ENCODE data around the gene AXIN1. TPM values are rescaled to one million over a fixed set of nuclear protein-coding genes. Genes with fewer than 3 reads are reported as not detected.

The AXIN1 gene
- polyA plus RNA-seq, 2 of the 4 experiments (the other 2 are of a cell fraction): 8.7 to 19.3 TPM

DNA sequence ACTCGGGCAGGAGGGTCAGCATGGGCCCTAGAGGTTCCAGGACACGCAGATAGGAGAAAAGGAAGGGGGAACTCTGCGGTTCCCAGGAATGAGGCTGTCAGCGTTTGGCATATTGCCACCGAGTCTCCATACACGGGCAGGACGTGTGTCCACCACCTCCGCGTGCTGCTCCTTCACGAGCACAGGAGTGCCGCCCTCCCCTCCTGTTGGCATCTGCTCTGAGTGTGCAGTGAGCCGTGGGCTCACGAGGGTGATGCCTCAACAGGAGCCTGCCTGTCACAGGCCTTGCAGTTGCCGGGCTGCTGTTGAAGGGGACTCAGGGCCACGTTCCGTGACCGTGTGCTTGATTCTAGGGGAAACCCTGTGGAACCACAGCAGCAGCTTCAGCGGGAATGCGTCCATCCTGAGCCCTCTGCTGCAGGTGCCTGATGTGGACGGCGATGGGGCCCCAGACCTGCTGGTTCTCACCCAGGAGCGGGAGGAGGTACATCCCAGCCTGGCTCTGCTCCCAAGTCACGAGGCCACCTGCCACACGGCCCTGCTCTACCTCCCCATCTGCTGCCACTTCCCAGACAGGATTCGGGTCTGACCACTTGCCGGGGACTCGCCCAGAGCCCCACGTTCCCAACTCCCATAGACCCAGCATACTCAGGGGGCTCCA, 91.4 kb downstream of the AXIN1 start:
- CTCF ChIA-PET: no interaction called here
- no peak for DNase-seq (ENCODE audit: low read depth in 1 of 2, low spot score in 1 of 2)
- 85% methylated on average over 28 of the region's 28 CpGs for WGBS (ENCODE audit: missing lambda C conversion rate)

GRCh38 chr16:260326-260725, 92.2 kb downstream of the AXIN1 start:
- ATAC-seq (no peak), FAIRE-seq (no peak), DNase-seq (ENCODE audit: low read depth in 1 of 2, low spot score in 1 of 2) (no peak)
- H3K4me1 ChIP-seq: no peaks in the 10 kb centered on the region
- no peak for TF ChIP-seq GATA3 (IDR thresholded peaks at IDR 0.05; ENCODE audit: borderline replicate concordance)
- no peak for TF ChIP-seq HOXB13 (CRISPR knock-in tag; IDR thresholded peaks at IDR 0.05; ENCODE audit: low read depth)
- no peak for TF ChIP-seq CHD2 (IDR thresholded peaks at IDR 0.05; ENCODE audit: low read length, partially characterized antibody)
- TF ChIP-seq JUNB (IDR thresholded peaks at IDR 0.05): no peak
- TF ChIP-seq CBX2 (IDR thresholded peaks at IDR 0.05; ENCODE audit: borderline replicate concordance, low read depth): no peak
- no peak for TF ChIP-seq HES2 (IDR thresholded peaks at IDR 0.05)
- no peak for TF ChIP-seq CEBPB (IDR thresholded peaks at IDR 0.05)
- no peak for TF ChIP-seq POLR2AphosphoS2 (conservative IDR thresholded peaks at IDR 0.05; ENCODE audit: low read length)
- TF ChIP-seq, protein P1, sequence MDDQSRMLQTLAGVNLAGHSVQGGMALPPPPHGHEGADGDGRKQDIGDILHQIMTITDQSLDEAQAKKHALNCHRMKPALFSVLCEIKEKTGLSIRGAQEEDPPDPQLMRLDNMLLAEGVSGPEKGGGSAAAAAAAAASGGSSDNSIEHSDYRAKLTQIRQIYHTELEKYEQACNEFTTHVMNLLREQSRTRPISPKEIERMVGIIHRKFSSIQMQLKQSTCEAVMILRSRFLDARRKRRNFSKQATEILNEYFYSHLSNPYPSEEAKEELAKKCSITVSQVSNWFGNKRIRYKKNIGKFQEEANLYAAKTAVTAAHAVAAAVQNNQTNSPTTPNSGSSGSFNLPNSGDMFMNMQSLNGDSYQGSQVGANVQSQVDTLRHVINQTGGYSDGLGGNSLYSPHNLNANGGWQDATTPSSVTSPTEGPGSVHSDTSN (IDR thresholded peaks at IDR 0.05): no peak
- no peak for TF ChIP-seq MAX (IDR thresholded peaks at IDR 0.05)
- no peak for TF ChIP-seq CHD4 (IDR thresholded peaks at IDR 0.05; ENCODE audit: borderline replicate concordance)
- no peak for TF ChIP-seq RARB (CRISPR knock-in tag; IDR thresholded peaks at IDR 0.05)
- no peak for TF ChIP-seq ZNF302 (CRISPR knock-in tag; IDR thresholded peaks at IDR 0.05)
- TF ChIP-seq CBX8 (IDR thresholded peaks at IDR 0.05): no peak
- no peak for TF ChIP-seq BCL3 (IDR thresholded peaks at IDR 0.05)
- TF ChIP-seq E2F6 (IDR thresholded peaks at IDR 0.05; ENCODE audit: borderline replicate concordance, low read depth): no peak
- no peak for TF ChIP-seq MYC (IDR thresholded peaks at IDR 0.05; ENCODE audit: borderline replicate concordance, low read length)
- no peak for TF ChIP-seq ESRRA (IDR thresholded peaks at IDR 0.05; ENCODE audit: borderline replicate concordance, low read length)
- no peak for TF ChIP-seq KDM1A (IDR thresholded peaks at IDR 0.05; ENCODE audit: low read depth)
- TF ChIP-seq ZC3H11A (IDR thresholded peaks at IDR 0.05): no peak
- 95% methylated on average over 15 of the region's 19 CpGs for WGBS (ENCODE audit: missing lambda C conversion rate)
- H3K9me3 ChIP-seq: no peaks in the 10 kb centered on the region
- H3K27ac ChIP-seq: no peak overlapping the region
- H3K4me3 ChIP-seq: no peak overlapping the region
- ChIA-PET POLR2A (no interaction called here), CTCF (no interaction called here)
- no peak overlapping the region for H3K4me2 ChIP-seq

More for the DNA sequence above, 91.4 kb downstream of the AXIN1 start:
- no peak for ATAC-seq
- H3K9me3 ChIP-seq: no peaks in the 10 kb centered on the region
- TF ChIP-seq RFX5 (IDR thresholded peaks at IDR 0.05) (no peak), TFCP2L1 (CRISPR knock-in tag; IDR thresholded peaks at IDR 0.05) (no peak), CEBPB (IDR thresholded peaks at IDR 0.05) (no peak), SMC3 (IDR thresholded peaks at IDR 0.05) (no peak)
- no peak overlapping the region for H3K4me2 ChIP-seq
- no peaks in the 10 kb centered on the region for H3K4me1 ChIP-seq
- no peak overlapping the region for H3K4me3 ChIP-seq
- no peak for FAIRE-seq
- POLR2A ChIA-PET: no interaction called here
- no peak overlapping the region for H3K27ac ChIP-seq
